Kidney (tissue), 14 donors: ENCODE measurements around the gene ISG20L2. TPM values are rescaled to one million over a fixed set of nuclear protein-coding genes. Genes with fewer than 3 reads are reported as not detected.
A peak's percentile ranks its signal among the peaks of the same experiment; 100 is the strongest.

Experiments
- DNase-seq, 5 donors: peaks; one replicate each; pipeline ENCODE4 v3.0.0-alpha.2; 2013 to 2020
- FAIRE-seq: peaks from 2 replicates; lab custom pipeline; 2012; peaks lifted over from hg19 to GRCh38; lab: Jason Lieb, UNC
- H3K27ac ChIP-seq, 2 donors: one replicate each; pipeline ENCODE4 v1.7.0; 2013; ENCODE audit warnings: low read depth in 2 of 2, low read length in 2 of 2, inconsistent platforms in 1 of 2
- H3K27me3 ChIP-seq: one replicate; pipeline ENCODE4 v1.7.1; 2013; ENCODE audit warnings: low read length, inconsistent platforms; ENCODE audit not compliant: control insufficient read depth, insufficient read depth
- H3K36me3 ChIP-seq, 3 donors: one replicate each; pipeline versions ENCODE4 v1.7.0 to v1.7.1; 2013; ENCODE audit warnings: low read length in 3 of 3, control low read depth in 1 of 3, inconsistent platforms in 1 of 3; ENCODE audit not compliant: insufficient read depth in 3 of 3, control insufficient read depth in 2 of 3
- H3K4me1 ChIP-seq, 3 donors: one replicate each; pipeline versions ENCODE4 v1.7.0 to v1.7.1; 2013; ENCODE audit warnings: low read length in 3 of 3, inconsistent platforms in 1 of 3, low read depth in 1 of 3; ENCODE audit not compliant: control insufficient read depth in 2 of 3, insufficient read depth in 2 of 3
- H3K4me3 ChIP-seq, 3 donors: one replicate each; pipeline versions ENCODE4 v1.7.0 to v1.8.1; 2013; ENCODE audit warnings: low read length in 3 of 3, control low read depth in 1 of 3, inconsistent platforms in 1 of 3
- H3K9ac ChIP-seq, 3 donors: one replicate each; pipeline versions ENCODE4 v1.7.0 to v1.7.1; 2013; ENCODE audit warnings: low read length in 3 of 3, control low read depth in 1 of 3, inconsistent platforms in 1 of 3
- H3K9me3 ChIP-seq, 3 donors: one replicate each; pipeline versions ENCODE4 v1.7.0 to v1.7.1; 2013; ENCODE audit warnings: low read length in 3 of 3, control low read depth in 1 of 3, inconsistent platforms in 1 of 3; ENCODE audit not compliant: control insufficient read depth in 2 of 3, insufficient read depth in 1 of 3
- intact Hi-C: fragments of 100-400 bp; cut with DNase I; formaldehyde crosslinking; loops from one replicate; pipeline ENCODE4 v1.11.1; 2022
- polyA plus RNA-seq: library from polyadenylated mRNA; stranded (reverse); fragments of 350-450 nt; fragmentation: Illumina TruSeq; extraction: RNeasy Lipid Tissue Mini Kit (QIAGEN cat#74804); gene quantifications from one replicate; pipeline ENCODE4 v1.2.3, GENCODE V29; 2014; ENCODE audit warnings: low read depth, low replicate concordance; ENCODE audit not compliant: insufficient read depth
- total RNA-seq: library from RNA; stranded (reverse); fragmentation: NEBNext Ultra II Directional; extraction: Animal tissue kit (Norgen Biotek cat#: 25700); gene quantifications from one replicate; pipeline ENCODE4 v1.2.1, GENCODE V29; 2021
- TF ChIP-seq, protein P1 (sequence below): IDR thresholded peaks from 3 replicates; pipeline ENCODE4 v1.5.1; 2012; ENCODE audit warnings: mild to moderate bottlenecking, moderate library complexity, borderline replicate concordance; ENCODE audit not compliant: insufficient read depth; ENCODE audit errors: extremely low read depth
- donor health status: control.
- donor health status: control.
- donor health status: control.
- donor health status: control.
- donor health status: control.
- donor health status: DM: yes; HTN: yes; CAD: no.
- donor health status: Normal renal cell carcinoma (clear cell type).

The ISG20L2 gene
- total and polyA plus RNA-seq, 2 donors from 2014 or later, result 13.3 to 23.3 TPM

DNA sequence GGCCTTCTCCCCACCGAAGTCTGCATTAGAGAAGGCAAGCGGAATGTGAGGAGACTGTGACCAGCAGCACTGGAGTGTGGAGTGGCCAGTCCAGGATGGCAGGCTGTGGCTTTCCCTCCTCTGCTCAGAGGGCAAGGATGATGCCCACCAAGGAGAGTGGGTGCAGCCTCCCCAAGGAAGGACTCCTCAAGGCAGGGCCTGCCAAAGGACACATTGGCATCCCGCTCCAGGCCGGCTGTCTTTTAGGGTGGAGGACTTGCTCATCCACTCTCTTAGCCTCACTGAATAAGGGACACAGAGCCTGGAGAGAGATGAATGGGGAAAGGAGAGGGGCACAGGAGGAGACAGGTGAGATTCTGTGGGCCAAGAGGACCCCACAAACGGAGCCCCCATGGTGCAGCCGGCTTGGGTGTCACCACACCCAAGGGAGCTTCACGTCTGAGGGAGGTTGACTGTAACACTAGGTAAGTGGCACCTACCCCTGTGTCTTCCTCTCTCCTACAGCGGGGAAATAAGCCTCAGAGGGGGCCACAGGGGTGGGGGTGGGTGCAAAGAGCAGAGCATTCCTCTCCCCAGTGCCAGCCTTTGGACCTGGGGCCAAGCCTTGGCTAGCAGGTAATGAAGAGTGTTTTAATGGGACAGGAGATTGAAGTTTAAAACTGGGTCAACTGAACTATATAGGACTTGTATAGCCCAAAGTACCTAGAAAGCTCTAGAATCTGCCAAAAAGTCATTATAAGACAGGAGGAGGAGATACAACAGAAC lies 47.2 kb downstream of the ISG20L2 start:
- Histone ChIP-seq H3K4me3 (no peak overlapping the region), H3K27ac (no peak overlapping the region), H3K9ac (no peak overlapping the region), H3K4me1 (peaks cover 3 to 7% (median 6%) of the 10 kb centered on the region in 3 donors), H3K36me3 (no peaks in the 10 kb centered on the region), H3K9me3 (no peaks in the 10 kb centered on the region), H3K27me3 (peaks cover 10% of the 10 kb centered on the region)
- no peak for FAIRE-seq
- TF ChIP-seq, protein P1, sequence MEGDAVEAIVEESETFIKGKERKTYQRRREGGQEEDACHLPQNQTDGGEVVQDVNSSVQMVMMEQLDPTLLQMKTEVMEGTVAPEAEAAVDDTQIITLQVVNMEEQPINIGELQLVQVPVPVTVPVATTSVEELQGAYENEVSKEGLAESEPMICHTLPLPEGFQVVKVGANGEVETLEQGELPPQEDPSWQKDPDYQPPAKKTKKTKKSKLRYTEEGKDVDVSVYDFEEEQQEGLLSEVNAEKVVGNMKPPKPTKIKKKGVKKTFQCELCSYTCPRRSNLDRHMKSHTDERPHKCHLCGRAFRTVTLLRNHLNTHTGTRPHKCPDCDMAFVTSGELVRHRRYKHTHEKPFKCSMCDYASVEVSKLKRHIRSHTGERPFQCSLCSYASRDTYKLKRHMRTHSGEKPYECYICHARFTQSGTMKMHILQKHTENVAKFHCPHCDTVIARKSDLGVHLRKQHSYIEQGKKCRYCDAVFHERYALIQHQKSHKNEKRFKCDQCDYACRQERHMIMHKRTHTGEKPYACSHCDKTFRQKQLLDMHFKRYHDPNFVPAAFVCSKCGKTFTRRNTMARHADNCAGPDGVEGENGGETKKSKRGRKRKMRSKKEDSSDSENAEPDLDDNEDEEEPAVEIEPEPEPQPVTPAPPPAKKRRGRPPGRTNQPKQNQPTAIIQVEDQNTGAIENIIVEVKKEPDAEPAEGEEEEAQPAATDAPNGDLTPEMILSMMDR, result no peak
- no peak for DNase-seq
- intact Hi-C loops, result no loop called here

DNA sequence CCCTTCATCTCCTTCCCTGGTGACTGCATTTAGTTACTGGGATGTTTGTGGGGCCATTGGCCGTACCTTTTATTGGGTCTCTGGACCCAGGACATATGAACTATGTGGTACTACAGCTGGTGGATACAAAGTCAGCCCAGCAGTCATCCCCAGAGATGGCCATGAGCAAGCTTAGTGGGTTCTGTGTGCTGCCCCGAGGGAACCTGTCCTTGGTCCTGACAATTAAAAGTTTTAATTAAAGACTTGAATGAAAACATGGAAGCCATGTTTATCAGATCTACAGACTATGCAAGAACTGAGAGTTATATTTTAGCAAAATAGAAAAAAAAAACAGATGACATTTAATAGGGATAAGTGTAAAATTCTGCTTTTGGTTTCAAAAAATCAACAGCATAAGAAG lies 48.5 kb downstream of the ISG20L2 start:
- TF ChIP-seq, protein P1, result no peak
- H3K27me3 ChIP-seq, result peaks cover 10% of the 10 kb centered on the region

DNA sequence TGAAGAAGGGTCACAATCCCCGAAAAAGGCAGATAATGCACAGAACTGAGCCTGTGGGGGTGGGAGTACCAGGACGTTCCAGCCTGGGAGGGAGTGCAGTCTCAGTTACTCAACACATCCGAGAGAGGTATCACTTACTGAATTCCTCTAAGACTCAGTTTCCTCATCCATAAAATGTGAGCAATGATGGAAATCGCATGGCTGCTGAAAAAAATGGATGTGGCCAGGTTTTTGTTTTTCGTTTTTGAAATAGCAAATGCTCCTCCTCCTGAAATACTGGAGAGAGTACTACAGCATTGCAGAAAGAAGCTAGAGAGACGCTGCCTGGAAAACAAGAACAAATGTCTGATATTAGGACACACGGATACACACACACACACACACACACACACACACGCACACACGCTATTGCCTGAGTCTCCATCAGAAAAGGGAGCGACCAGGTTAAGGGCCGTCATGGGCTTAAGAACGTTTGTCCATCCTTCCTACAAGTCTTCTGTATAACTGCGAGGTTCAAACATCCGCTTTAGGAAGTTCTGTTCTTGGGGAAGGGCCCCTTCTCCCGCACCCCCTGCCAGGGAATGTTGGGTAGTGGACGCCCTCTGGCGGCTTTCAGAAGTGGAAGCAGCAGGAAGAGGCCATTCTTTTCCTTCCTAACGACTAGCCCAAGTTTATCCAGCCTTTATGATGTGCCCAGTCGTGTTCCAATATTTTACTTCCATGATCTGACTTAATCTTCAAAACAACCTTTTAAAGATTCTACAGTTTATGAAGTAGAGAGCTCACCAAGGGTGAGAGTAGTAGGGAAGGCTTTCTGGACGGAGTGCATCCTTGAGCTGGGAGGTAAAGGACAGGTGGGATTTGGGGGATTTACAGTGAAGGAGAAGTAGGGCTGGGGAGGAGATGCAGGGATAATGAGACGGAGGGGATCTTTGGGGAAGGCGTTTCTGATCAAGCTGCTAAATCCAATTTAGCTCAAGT lies 50.7 kb downstream of the ISG20L2 start:
- peak overlapping the region; percentile 22 to 68 (median 55) for H3K4me3 ChIP-seq
- intact Hi-C loops, result no loop called here
- DNase-seq (peak in 4 of 5 donors; percentile 79 to 95 (median 85)), FAIRE-seq (peak; percentile 8)
- TF ChIP-seq, protein P1, result peak; percentile 67
- no peaks in the 10 kb centered on the region for H3K9me3 ChIP-seq
- no peaks in the 10 kb centered on the region for H3K36me3 ChIP-seq
- peak overlapping the region in 2 of 3 donors; percentile 26 to 49 for H3K9ac ChIP-seq
- H3K27ac ChIP-seq, result peak overlapping the region; percentile 7 to 57
- peaks cover 10% of the 10 kb centered on the region for H3K27me3 ChIP-seq
- H3K4me1 ChIP-seq, result peaks cover 3 to 16% (median 6%) of the 10 kb centered on the region in 3 donors

More for the DNA sequence above, 48.5 kb downstream of the ISG20L2 start:
- intact Hi-C loops, result no loop called here
- Histone ChIP-seq H3K4me1 (peaks cover 3 to 8% (median 6%) of the 10 kb centered on the region in 3 donors), H3K9ac (no peak overlapping the region), H3K4me3 (no peak overlapping the region), H3K36me3 (no peaks in the 10 kb centered on the region), H3K9me3 (no peaks in the 10 kb centered on the region), H3K27ac (no peak overlapping the region)
- DNase-seq (no peak), FAIRE-seq (no peak)
